Activated gamma-delta T cell treated with Interleukin-2 at 50 U/mL for 16 hours (primary cell): ENCODE results near the gene GMCL2.
"Not testable (repeated sequence)": the region's sequence is repeated elsewhere in the genome, so short reads cannot be mapped to it uniquely, and the experiment has no call there.

ENCODE experiments used
- DNase-seq: peaks from one replicate; pipeline ENCODE4 v3.0.0-alpha.2; 2020

The GMCL2 gene

GRCh38 chr5:178187014-178187413 lies at the start of gene GMCL2:
TSS of gene GMCL2 (minus strand) at chr5:178187371. CDS start at chr5:178187299, 72 bp downstream.
- DNase-seq, result no peak

- no peak for DNase-seq
Measured at GRCh38 chr5:178236679-178237078, 49.5 kb upstream of the GMCL2 start.

GRCh38 chr5:178236126-178236525 lies 49.0 kb upstream of the GMCL2 start:
- DNase-seq, result no peak

- DNase-seq, result no peak
Measured at GRCh38 chr5:178235588-178235974, 48.4 kb upstream of the GMCL2 start.

GRCh38 chr5:178234750-178235587 lies 47.8 kb upstream of the GMCL2 start:
- DNase-seq, result peak; percentile 78

GRCh38 chr5:178234121-178234749 lies 47.1 kb upstream of the GMCL2 start:
- no peak for DNase-seq

GRCh38 chr5:178232920-178233429 lies 45.8 kb upstream of the GMCL2 start:
- DNase-seq, result no peak

- peak; percentile 56 for DNase-seq
Measured at GRCh38 chr5:178232124-178232919, 45.2 kb upstream of the GMCL2 start, which contains the start of gene PHYKPL. TSS of gene PHYKPL (minus strand) at chr5:178232802. CDS start at chr5:178232550, 252 bp downstream.

- no peak for DNase-seq
Measured at GRCh38 chr5:178231539-178232123, 44.5 kb upstream of the GMCL2 start.

GRCh38 chr5:178230879-178231538 lies 43.8 kb upstream of the GMCL2 start:
- no peak for DNase-seq

GRCh38 chr5:178229861-178230260 lies 42.7 kb upstream of the GMCL2 start:
- no peak for DNase-seq

- not testable (repeated sequence) for DNase-seq
Measured at GRCh38 chr5:178229111-178229510, 41.9 kb upstream of the GMCL2 start.

- no peak for DNase-seq
Measured at GRCh38 chr5:178228609-178229008, 41.4 kb upstream of the GMCL2 start.

GRCh38 chr5:178227929-178228328 lies 40.8 kb upstream of the GMCL2 start:
- no peak for DNase-seq

- DNase-seq, result no peak
Measured at GRCh38 chr5:178227138-178227659, 40.0 kb upstream of the GMCL2 start.

- DNase-seq, result no peak
Measured at GRCh38 chr5:178225174-178225573, 38.0 kb upstream of the GMCL2 start.

- no peak for DNase-seq
Measured at GRCh38 chr5:178224403-178224802, 37.2 kb upstream of the GMCL2 start.

- DNase-seq, result no peak
Measured at GRCh38 chr5:178223828-178224335, 36.7 kb upstream of the GMCL2 start.

- no peak for DNase-seq
Measured at GRCh38 chr5:178223196-178223773, 36.1 kb upstream of the GMCL2 start.

- DNase-seq, result no peak
Measured at GRCh38 chr5:178222292-178222691, 35.1 kb upstream of the GMCL2 start.

- no peak for DNase-seq
Measured at GRCh38 chr5:178221853-178222252, 34.7 kb upstream of the GMCL2 start.
